ENCODE measurements around the gene PRKAB1. TPM values are rescaled to one million over a fixed set of nuclear protein-coding genes. Genes with fewer than 3 reads are reported as not detected.
"Not testable (repeated sequence)": the region's sequence is repeated elsewhere in the genome, so short reads cannot be mapped to it uniquely, and the experiment has no call there.

PRKAB1 gene
- total RNA-seq, 3 donors from 2014 or later, result 30.9 to 37.3 (median 32.5) TPM

- no peak for ATAC-seq
- Mint-ChIP-seq H3K4me1 (ENCODE audit: low read depth) (no peaks in the 10 kb centered on the region), H3K9me3 (no peaks in the 10 kb centered on the region), H3K4me3 (no peak overlapping the region), H3K27me3 (ENCODE audit: low read depth) (no peaks in the 10 kb centered on the region), H3K36me3 (ENCODE audit: insufficient read depth) (no peaks in the 10 kb centered on the region)
- DNase-seq, result no peak
These were observed 31.3 kb downstream of the PRKAB1 start for GRCh38 chr12:119699199-119699760.

GRCh38 chr12:119700078-119700477, 32.1 kb downstream of the PRKAB1 start:
- H3K4me1 Mint-ChIP-seq (ENCODE audit: low read depth), result no peaks in the 10 kb centered on the region
- no peaks in the 10 kb centered on the region for H3K36me3 Mint-ChIP-seq (ENCODE audit: insufficient read depth)
- H3K9me3 Mint-ChIP-seq, result no peaks in the 10 kb centered on the region
- DNase-seq (no peak), ATAC-seq (no peak)
- H3K27me3 Mint-ChIP-seq (ENCODE audit: low read depth), result no peaks in the 10 kb centered on the region
- no peak overlapping the region for H3K4me3 Mint-ChIP-seq

GRCh38 chr12:119704065-119704747, 36.3 kb downstream of the PRKAB1 start:
- no peaks in the 10 kb centered on the region for H3K9me3 Mint-ChIP-seq
- no peaks in the 10 kb centered on the region for H3K36me3 Mint-ChIP-seq (ENCODE audit: insufficient read depth)
- ATAC-seq, result no peak
- no peaks in the 10 kb centered on the region for H3K4me1 Mint-ChIP-seq (ENCODE audit: low read depth)
- no peak for DNase-seq
- H3K4me3 Mint-ChIP-seq, result no peak overlapping the region
- H3K27me3 Mint-ChIP-seq (ENCODE audit: low read depth), result no peaks in the 10 kb centered on the region

GRCh38 chr12:119705182-119705581, 37.2 kb downstream of the PRKAB1 start:
- no peaks in the 10 kb centered on the region for H3K9me3 Mint-ChIP-seq
- H3K27me3 Mint-ChIP-seq (ENCODE audit: low read depth), result no peaks in the 10 kb centered on the region
- ATAC-seq, result no peak
- DNase-seq, result no peak
- no peaks in the 10 kb centered on the region for H3K36me3 Mint-ChIP-seq (ENCODE audit: insufficient read depth)
- H3K4me1 Mint-ChIP-seq (ENCODE audit: low read depth), result no peaks in the 10 kb centered on the region
- H3K4me3 Mint-ChIP-seq, result no peak overlapping the region

GRCh38 chr12:119706427-119706826, 38.5 kb downstream of the PRKAB1 start:
- not testable (repeated sequence) for H3K4me3 Mint-ChIP-seq; H3K9me3 Mint-ChIP-seq; ATAC-seq; DNase-seq; H3K4me1 Mint-ChIP-seq (ENCODE audit: low read depth); H3K27me3 Mint-ChIP-seq (ENCODE audit: low read depth); H3K36me3 Mint-ChIP-seq (ENCODE audit: insufficient read depth)

- H3K27me3 Mint-ChIP-seq (ENCODE audit: low read depth), result no peaks in the 10 kb centered on the region
- H3K4me3 Mint-ChIP-seq, result no peak overlapping the region
- ATAC-seq (no peak), DNase-seq (no peak)
- no peaks in the 10 kb centered on the region for H3K4me1 Mint-ChIP-seq (ENCODE audit: low read depth)
- H3K36me3 Mint-ChIP-seq (ENCODE audit: insufficient read depth), result peaks cover 5% of the 10 kb centered on the region
- H3K9me3 Mint-ChIP-seq, result no peaks in the 10 kb centered on the region
These were observed 42.5 kb downstream of the PRKAB1 start for GRCh38 chr12:119710374-119710964.

- Mint-ChIP-seq H3K36me3 (ENCODE audit: insufficient read depth) (peaks cover 5% of the 10 kb centered on the region), H3K27me3 (ENCODE audit: low read depth) (no peaks in the 10 kb centered on the region), H3K4me3 (no peak overlapping the region), H3K9me3 (no peaks in the 10 kb centered on the region), H3K4me1 (ENCODE audit: low read depth) (no peaks in the 10 kb centered on the region)
- ATAC-seq (no peak), DNase-seq (no peak)
These were observed 43.1 kb downstream of the PRKAB1 start for GRCh38 chr12:119710965-119711551.

GRCh38 chr12:119711693-119712092, 43.8 kb downstream of the PRKAB1 start:
- peaks cover 5% of the 10 kb centered on the region for H3K36me3 Mint-ChIP-seq (ENCODE audit: insufficient read depth)
- no peaks in the 10 kb centered on the region for H3K9me3 Mint-ChIP-seq
- no peaks in the 10 kb centered on the region for H3K27me3 Mint-ChIP-seq (ENCODE audit: low read depth)
- H3K4me3 Mint-ChIP-seq, result no peak overlapping the region
- DNase-seq (no peak), ATAC-seq (no peak)
- no peaks in the 10 kb centered on the region for H3K4me1 Mint-ChIP-seq (ENCODE audit: low read depth)

GRCh38 chr12:119712721-119713120, 44.8 kb downstream of the PRKAB1 start:
- H3K27me3 Mint-ChIP-seq (ENCODE audit: low read depth), result no peaks in the 10 kb centered on the region
- no peaks in the 10 kb centered on the region for H3K4me1 Mint-ChIP-seq (ENCODE audit: low read depth)
- peaks cover 5% of the 10 kb centered on the region for H3K36me3 Mint-ChIP-seq (ENCODE audit: insufficient read depth)
- no peaks in the 10 kb centered on the region for H3K9me3 Mint-ChIP-seq
- no peak overlapping the region for H3K4me3 Mint-ChIP-seq
- DNase-seq, result no peak
- no peak for ATAC-seq

- Mint-ChIP-seq H3K36me3 (ENCODE audit: insufficient read depth) (peaks cover 5% of the 10 kb centered on the region), H3K27me3 (ENCODE audit: low read depth) (no peaks in the 10 kb centered on the region), H3K9me3 (no peaks in the 10 kb centered on the region), H3K4me1 (ENCODE audit: low read depth) (no peaks in the 10 kb centered on the region), H3K4me3 (no peak overlapping the region)
- ATAC-seq, result no peak
- no peak for DNase-seq
These were observed 45.7 kb downstream of the PRKAB1 start for GRCh38 chr12:119713551-119714031.

GRCh38 chr12:119714614-119715267, 46.8 kb downstream of the PRKAB1 start:
- Mint-ChIP-seq H3K36me3 (ENCODE audit: insufficient read depth) (peaks cover 5% of the 10 kb centered on the region), H3K4me1 (ENCODE audit: low read depth) (no peaks in the 10 kb centered on the region), H3K27me3 (ENCODE audit: low read depth) (no peaks in the 10 kb centered on the region), H3K9me3 (no peaks in the 10 kb centered on the region), H3K4me3 (no peak overlapping the region)
- DNase-seq (no peak), ATAC-seq (peak; percentile 61 to 69)

GRCh38 chr12:119715268-119715620, 47.3 kb downstream of the PRKAB1 start:
- no peaks in the 10 kb centered on the region for H3K4me1 Mint-ChIP-seq (ENCODE audit: low read depth)
- H3K9me3 Mint-ChIP-seq, result no peaks in the 10 kb centered on the region
- H3K36me3 Mint-ChIP-seq (ENCODE audit: insufficient read depth), result peaks cover 5% of the 10 kb centered on the region
- no peak for ATAC-seq
- no peak for DNase-seq
- no peak overlapping the region for H3K4me3 Mint-ChIP-seq
- no peaks in the 10 kb centered on the region for H3K27me3 Mint-ChIP-seq (ENCODE audit: low read depth)

GRCh38 chr12:119718141-119718540, 50.2 kb downstream of the PRKAB1 start:
- no peak overlapping the region for H3K4me3 Mint-ChIP-seq
- DNase-seq (no peak), ATAC-seq (no peak)
- H3K4me1 Mint-ChIP-seq (ENCODE audit: low read depth), result no peaks in the 10 kb centered on the region
- H3K36me3 Mint-ChIP-seq (ENCODE audit: insufficient read depth), result peaks cover 5% of the 10 kb centered on the region
- no peaks in the 10 kb centered on the region for H3K27me3 Mint-ChIP-seq (ENCODE audit: low read depth)
- H3K9me3 Mint-ChIP-seq, result no peaks in the 10 kb centered on the region

GRCh38 chr12:119720349-119720748, 52.4 kb downstream of the PRKAB1 start:
- Mint-ChIP-seq H3K27me3 (ENCODE audit: low read depth) (no peaks in the 10 kb centered on the region), H3K4me1 (ENCODE audit: low read depth) (no peaks in the 10 kb centered on the region), H3K4me3 (no peak overlapping the region), H3K36me3 (ENCODE audit: insufficient read depth) (no peaks in the 10 kb centered on the region), H3K9me3 (no peaks in the 10 kb centered on the region)
- ATAC-seq, result no peak
- no peak for DNase-seq

Data from activated T-cell treated with anti-CD3 and anti-CD28 coated beads, Interleukin-2, amount 50 U/mL, for 4 hours (primary cell).